Stimulated activated CD4-positive, alpha-beta T cell treated with anti-CD3 and anti-CD28 coated beads, Interleukin-15, amount 100 ng/mL, for 24 hours (primary cell): Measurements from ENCODE around the gene HCFC1.
A peak's percentile ranks its signal among the peaks of the same experiment; 100 is the strongest.
"Not testable (repeated sequence)": the region's sequence is repeated elsewhere in the genome, so short reads cannot be mapped to it uniquely, and the experiment has no call there.

Experiments
- DNase-seq: peaks from one replicate; pipeline ENCODE4 v3.0.0-alpha.2; 2020

The HCFC1 gene

DNA sequence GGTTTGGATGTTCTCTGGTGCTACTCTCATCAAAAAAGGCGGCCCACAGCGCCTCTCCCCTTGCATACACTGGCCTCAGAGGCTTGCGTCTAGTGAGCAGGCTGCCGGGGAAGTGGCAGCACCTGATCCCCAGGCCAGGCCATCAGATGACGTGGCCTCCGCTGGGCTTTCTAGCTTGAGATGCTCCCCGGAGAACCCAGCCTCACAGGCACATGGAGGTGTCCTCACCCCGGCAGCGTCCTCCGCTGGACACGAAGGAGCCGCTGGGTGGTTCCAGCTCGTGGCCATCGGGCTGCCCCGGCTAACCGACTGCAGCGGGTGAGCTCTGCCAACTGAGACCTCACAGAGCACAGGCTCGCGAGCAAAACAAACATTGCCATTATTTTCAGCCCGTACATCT is 35.3 kb upstream of the HCFC1 start:
- no peak for DNase-seq

DNA sequence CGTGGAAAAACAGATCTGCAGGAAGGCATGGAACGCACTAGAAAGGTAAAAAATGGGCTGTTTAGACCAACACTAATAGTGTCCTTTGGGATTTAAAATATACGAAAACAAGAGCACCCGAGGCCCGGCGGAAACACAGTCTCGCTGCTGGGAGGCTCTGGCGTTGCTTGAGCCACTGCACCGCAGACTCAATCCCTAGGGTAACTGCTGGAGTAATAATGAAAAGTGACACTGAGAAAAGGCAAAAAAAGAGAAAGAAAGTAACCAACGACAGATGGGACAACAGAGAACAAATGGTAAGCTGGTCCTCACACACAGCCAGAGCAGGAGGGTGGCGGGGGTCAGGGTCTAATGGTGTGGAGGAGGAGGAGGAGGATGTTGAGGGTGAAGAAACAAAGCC is 32.7 kb upstream of the HCFC1 start:
- no peak for DNase-seq

GRCh38 chrX:154002215-154002719 is 30.6 kb upstream of the HCFC1 start:
- peak; percentile 64 for DNase-seq

DNA sequence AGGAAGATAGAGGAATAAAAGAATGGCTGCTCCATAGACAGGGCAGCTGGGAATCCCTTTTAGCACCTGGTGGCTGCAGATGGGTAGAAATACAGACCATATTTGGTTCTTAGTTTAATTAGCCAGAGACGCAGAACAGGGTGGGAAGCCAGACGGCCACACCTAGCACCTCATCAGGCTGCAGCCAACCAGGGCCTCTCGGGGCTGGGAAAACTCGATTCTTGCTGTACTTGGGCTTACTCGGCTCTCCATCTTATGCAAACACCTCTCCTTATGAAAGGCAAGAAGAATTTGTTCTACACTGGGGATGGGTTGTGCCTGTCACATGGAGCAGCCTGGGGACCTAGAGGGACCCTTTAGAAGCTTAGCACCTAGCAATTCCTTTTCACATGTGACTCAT is 28.4 kb upstream of the HCFC1 start:
- DNase-seq: no peak

- DNase-seq: no peak
Measured at GRCh38 chrX:153999359-154000037, 27.9 kb upstream of the HCFC1 start.

DNA sequence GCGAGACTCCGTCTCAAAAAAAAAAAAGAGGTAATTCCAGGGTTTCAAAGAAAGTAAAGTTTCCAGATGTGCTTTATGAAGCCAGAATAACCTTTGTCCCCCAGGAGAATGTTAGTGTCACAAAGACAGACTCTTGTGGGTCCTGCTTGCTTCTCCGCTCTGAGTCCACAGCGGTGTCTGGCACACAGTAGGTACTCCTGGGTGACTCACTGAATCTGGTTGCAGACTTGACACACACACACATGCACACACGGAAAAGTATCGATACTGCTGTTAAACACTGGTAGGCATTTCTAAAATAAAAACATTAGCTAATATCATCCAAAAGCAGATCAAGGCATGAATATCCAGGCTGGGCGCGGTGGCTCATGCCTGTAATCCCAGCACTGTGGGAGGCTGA is 23.9 kb upstream of the HCFC1 start:
- DNase-seq: no peak

DNA sequence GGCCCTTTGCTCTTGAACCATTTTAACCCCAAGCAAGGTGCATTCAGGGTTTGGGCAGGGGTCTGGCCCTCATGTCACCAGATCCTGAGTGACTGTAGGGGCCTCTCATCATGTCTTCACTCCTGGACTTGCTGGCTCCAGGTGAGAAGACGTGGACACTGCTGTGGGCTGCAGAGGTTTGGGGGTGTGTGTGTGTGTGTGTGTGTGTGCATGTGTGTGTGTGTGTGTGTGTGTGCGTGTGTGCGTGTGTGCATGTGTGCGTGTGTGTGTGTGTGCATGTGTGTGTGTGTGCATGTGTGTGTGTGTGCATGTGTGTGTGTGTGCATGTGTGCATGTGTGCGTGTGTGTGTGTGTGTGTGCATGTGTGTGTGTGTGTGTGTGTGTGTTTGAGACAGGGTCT is 22.8 kb upstream of the HCFC1 start:
- not testable (repeated sequence) for DNase-seq

DNA sequence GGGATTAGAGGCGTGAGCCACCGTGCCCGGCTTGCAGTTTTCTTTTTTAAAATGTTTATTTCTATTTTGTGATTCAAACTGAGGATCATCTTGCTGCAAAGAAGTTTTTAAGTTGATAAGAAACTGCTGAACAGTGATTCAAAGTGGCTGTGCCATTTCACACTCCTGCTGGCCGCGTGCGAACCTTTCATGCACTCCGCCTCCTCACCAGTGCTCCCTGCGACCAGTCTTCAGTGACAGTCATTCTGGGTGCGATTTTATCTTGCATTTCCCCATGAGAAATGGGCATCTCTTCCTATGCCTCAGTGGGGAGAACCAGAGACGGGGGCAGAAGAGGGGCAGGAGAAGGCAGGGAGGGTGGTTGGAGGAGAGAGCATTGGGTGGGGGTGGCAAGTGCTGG is 22.4 kb upstream of the HCFC1 start:
- no peak for DNase-seq

DNA sequence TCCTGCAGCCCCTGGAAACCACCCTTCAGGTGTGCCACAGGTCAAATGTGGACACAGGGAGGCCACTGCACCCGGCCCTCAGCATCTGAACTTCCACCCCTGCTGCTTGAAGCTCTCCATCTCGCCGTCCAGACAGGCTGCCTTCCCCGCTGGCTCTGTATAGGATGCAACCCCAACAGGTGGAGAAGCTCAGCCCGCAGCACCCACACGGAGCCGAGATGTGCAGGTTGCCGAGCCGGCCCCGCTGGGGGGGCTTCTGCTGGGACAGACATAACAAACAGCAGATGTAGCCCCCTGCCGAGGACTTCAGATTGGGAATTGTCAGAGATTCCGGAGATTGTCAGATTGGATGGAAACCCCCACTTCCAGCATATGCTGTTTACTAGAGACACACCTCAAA is 21.5 kb upstream of the HCFC1 start:
- DNase-seq: no peak

DNA sequence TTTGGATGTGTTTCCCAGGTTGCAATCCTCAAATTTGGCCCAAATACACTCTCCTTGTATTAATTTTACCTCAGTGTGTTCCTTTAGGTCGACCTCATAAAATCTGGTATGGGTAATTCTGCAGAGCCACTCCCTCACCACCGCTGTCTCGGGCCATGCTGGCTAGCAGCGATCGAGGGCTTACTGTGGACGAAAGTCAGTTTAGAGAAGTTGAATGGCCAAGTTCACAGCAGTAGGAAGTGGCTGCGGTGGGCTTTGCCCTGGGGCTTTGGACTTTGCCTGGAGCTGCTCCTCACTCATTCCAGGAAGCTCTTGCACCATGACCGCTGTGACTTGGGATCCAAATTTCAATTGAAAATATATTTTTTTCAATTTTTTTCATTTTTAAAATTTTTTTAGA is 20.6 kb upstream of the HCFC1 start:
- no peak for DNase-seq

- no peak for DNase-seq
Measured at GRCh38 chrX:153991013-153991580, 19.5 kb upstream of the HCFC1 start.

- no peak for DNase-seq
Measured at GRCh38 chrX:153989973-153990655, 18.5 kb upstream of the HCFC1 start.

GRCh38 chrX:153988493-153988892 is 16.9 kb upstream of the HCFC1 start:
- no peak for DNase-seq

- DNase-seq: peak; percentile 68
Measured at GRCh38 chrX:153984351-153985178, 12.9 kb upstream of the HCFC1 start.

GRCh38 chrX:153983321-153983801 is 11.7 kb upstream of the HCFC1 start:
- peak; percentile 24 for DNase-seq

- DNase-seq: peak; percentile 82
Measured at GRCh38 chrX:153981771-153982533, 10.3 kb upstream of the HCFC1 start.

- DNase-seq: no peak
Measured at GRCh38 chrX:153981231-153981630, 9.6 kb upstream of the HCFC1 start.

GRCh38 chrX:153980394-153980793 is 8.8 kb upstream of the HCFC1 start:
- peak; percentile 36 for DNase-seq

DNA sequence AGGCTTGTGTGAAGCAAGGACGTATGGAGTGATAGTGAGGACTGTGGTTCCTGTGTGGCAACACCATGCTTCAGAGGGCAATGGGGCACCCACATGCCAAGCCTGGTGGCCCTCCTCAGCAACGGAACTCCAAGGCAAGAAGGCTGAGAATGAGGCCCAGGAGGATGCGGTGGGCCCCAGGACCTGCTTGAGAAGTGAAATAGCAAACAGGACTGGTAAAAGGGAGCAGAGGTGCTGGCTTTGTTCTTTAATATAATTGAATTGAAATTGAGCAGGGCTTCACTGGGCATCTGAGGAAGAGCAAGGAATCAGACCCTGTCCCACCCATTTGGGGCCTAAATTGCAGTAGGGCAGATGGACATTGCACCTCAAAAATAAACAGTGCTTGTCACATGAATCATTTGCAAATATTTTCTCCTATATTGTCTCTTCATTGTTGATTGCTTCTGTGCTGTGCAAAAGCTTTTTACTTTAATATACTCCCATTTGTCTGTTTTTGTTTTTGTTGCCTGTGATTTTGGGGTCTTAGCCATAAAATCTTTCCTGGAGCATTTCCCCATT is 3.2 kb upstream of the HCFC1 start:
- DNase-seq: no peak

DNA sequence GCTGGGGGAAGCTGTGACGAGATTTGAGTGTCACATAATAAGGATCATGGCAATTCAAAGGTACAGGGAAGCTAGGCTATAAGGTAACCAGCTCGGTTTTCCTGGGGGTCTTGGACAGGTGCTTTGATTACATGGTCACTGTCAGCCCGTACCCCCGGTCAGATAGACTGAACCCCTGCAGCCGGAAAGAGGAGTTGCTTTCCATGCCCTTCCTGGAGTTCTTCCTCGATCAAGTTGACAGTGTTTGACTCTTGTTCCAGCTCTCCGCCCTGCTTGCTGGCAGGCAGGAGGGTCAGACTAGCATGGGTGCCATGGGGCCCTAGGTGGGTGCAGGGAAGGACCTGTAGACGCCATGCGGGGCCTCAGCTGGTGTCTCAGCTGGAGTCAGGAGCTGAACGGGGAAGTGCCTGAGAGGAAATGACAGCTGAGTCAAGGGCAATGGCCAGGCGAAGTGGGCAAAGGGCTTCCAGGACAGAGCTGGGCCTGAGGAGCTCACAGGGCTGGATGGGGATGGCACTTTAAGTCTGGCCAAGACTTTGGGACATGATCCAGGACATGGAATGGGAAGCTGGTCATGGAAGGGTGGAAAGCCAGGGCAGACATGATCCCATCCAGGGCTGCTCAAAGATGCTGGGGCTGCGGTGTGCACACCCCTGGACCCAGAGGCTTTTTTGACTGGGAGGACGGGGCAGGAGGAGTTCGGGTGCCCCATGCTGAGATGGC is 2.5 kb upstream of the HCFC1 start:
- peak; percentile 23 for DNase-seq
